Adrenal gland (tissue), 12 donors: ENCODE data around the gene INSR. TPM values are rescaled to one million over a fixed set of nuclear protein-coding genes. Genes with fewer than 3 reads are reported as not detected.

Experiments used
- DNase-seq, 7 donors: peaks; one replicate each; pipeline ENCODE4 v3.0.0-alpha.2; 2019 to 2020
- H3K27ac ChIP-seq, 5 donors: fragments of 200-600 bp; sonication (generic) in 4 of 5; 1 replicate in 3 of 5; 2 replicates in 2 of 5; pipeline versions ENCODE4 v1.5.1 to v1.8.0; 2016 to 2020; ENCODE audit warnings: mild to moderate bottlenecking in 1 of 5
- H3K27me3 ChIP-seq: fragments of 200-600 bp; 2 replicates; pipeline ENCODE4 v1.8.0; 2021
- H3K36me3 ChIP-seq, 2 donors: fragments of 200-600 bp; replicated peaks in 1 of 2; 1 replicate in 1 of 2; 2 replicates in 1 of 2; pipeline versions ENCODE4 v1.5.1 to v1.8.0; 2018 to 2022
- H3K4me1 ChIP-seq, 2 donors: fragments of 200-600 bp; replicated peaks in 1 of 2; 1 replicate in 1 of 2; 2 replicates in 1 of 2; pipeline versions ENCODE4 v1.5.1 to v1.8.0; 2018 to 2021
- H3K4me3 ChIP-seq, 4 donors: fragments of 200-600 bp; sonication (generic) in 3 of 4; one replicate each; pipeline ENCODE4 v1.5.1; 2016 to 2018
- H3K9me3 ChIP-seq, 3 donors: fragments of 200-600 bp; sonication (generic) in 1 of 3; replicated peaks in 1 of 3; 1 replicate in 2 of 3; 2 replicates in 1 of 3; pipeline versions ENCODE4 v1.5.1 to v1.8.0; 2016 to 2021
- POLR2A ChIP-seq, 2 donors: fragments of 450-650 bp; IDR thresholded peaks; one replicate each; pipeline ENCODE4 v1.6.1; 2017; ENCODE audit warnings: antibody characterized with exemption in 2 of 2, mild to moderate bottlenecking in 2 of 2, moderate library complexity in 1 of 2
- WGBS, 4 donors: extraction: QIAGEN DNeasy Blood & Tissue Kit in 2 of 4; methylation state at CpG; one replicate each; pipeline versions ENCODE4 v1.1.5 to v1.1.7; 2013 to 2017; 5-methylcytosine and 5-hydroxymethylcytosine counted together
- intact Hi-C, 2 donors: fragments of 100-400 bp; cut with DNase I; formaldehyde crosslinking; loops; one replicate each; pipeline versions ENCODE4 v1.14.1 to v1.15.0; 2022 to 2023
- polyA plus RNA-seq, 3 donors: library from polyadenylated mRNA; stranded (reverse); fragments of 200-250 nt in 2 of 3; fragments of 350-450 nt in 1 of 3; fragmentation: Illumina TruSeq in 1 of 3; extraction: RNeasy Lipid Tissue Mini Kit (QIAGEN cat#74804) in 1 of 3; gene quantifications; one replicate each; pipeline ENCODE4 v1.2.3, GENCODE V29; 2013 to 2014
- total RNA-seq, 9 donors: library from RNA; depleted of rRNA in 4 of 9; stranded (reverse); fragments of >200 nt in 4 of 9; fragments of 120-200 nt in 1 of 9; fragmentation: NEBNext Ultra II Directional in 1 of 9; extraction: Animal tissue kit (Norgen Biotek cat#: 25700) in 1 of 9; gene quantifications; one replicate each; pipeline versions ENCODE4 v1.1.0 to v1.2.4, GENCODE V29; 2013 to 2023
- TF ChIP-seq, protein P1 (sequence below), 6 experiments: fragments of 450-650 bp in 4 of 6; fragments of 200-600 bp in 2 of 6; sonication (generic) in 1 of 6; IDR thresholded peaks; 1 replicate in 5 of 6; 2 replicates in 1 of 6; pipeline versions ENCODE4 v1.5.1 to v1.8.0; 2016 to 2021; ENCODE audit warnings: antibody characterized with exemption in 6 of 6, mild to moderate bottlenecking in 2 of 6, moderate library complexity in 1 of 6
- donor health status: healthy with polysubstance abuse.
- donor health status: Bipolar disorder and iron deficiency.
- donor health status: DM: yes; HTN: yes; CAD: no.
- donor health status: DM: no; HTN: no; CAD: no.
- donor health status: DM: no; HTN: no; CAD: no.
- donor health status: DM: yes; HTN: yes; CAD: no.

The INSR gene
- total and polyA plus RNA-seq, 12 donors = 19.0 to 327 (median 99.9) TPM

DNA sequence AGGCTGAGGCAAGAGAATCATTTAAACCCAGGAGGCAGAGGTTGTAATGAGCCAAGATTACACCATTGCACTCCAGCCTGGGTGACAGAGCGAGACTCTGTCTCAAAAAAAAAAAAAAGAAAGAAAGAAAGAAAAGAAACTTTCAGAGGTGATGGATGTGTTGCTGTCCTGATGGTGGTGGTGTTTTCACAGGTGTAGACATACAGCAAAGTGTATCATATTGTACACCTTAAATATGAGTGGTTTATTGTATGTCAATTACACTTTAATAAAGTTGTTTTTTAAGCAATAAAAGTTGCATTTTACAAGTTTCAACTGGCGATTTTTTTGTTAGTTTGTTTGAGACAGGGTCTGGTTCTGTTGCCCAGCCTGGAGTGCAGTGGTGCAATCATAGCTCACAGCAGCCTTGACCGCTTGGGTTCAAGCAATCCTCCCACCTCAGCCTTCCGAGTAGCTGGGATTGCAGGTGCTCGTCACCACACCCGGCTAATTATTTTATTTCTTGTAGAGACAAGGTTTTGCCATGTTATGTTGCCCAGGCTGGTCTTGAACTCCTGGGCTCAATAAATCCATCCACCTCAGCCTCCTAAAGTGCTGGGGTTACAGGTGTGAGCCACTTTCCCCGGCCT, 13.5 kb upstream of the INSR start:
- no peak for DNase-seq
- H3K4me1 ChIP-seq = no peaks in the 10 kb centered on the region
- H3K36me3 ChIP-seq = no peaks in the 10 kb centered on the region
- no peak overlapping the region for H3K4me3 ChIP-seq
- H3K9me3 ChIP-seq = no peaks in the 10 kb centered on the region
- intact Hi-C loops = no loop called here
- H3K27me3 ChIP-seq = no peaks in the 10 kb centered on the region
- H3K27ac ChIP-seq = no peak overlapping the region
- WGBS, 4 donors = 81 to 94% (median 86%) methylated on average over 7 of the region's 7 CpGs
- TF ChIP-seq, protein P1, sequence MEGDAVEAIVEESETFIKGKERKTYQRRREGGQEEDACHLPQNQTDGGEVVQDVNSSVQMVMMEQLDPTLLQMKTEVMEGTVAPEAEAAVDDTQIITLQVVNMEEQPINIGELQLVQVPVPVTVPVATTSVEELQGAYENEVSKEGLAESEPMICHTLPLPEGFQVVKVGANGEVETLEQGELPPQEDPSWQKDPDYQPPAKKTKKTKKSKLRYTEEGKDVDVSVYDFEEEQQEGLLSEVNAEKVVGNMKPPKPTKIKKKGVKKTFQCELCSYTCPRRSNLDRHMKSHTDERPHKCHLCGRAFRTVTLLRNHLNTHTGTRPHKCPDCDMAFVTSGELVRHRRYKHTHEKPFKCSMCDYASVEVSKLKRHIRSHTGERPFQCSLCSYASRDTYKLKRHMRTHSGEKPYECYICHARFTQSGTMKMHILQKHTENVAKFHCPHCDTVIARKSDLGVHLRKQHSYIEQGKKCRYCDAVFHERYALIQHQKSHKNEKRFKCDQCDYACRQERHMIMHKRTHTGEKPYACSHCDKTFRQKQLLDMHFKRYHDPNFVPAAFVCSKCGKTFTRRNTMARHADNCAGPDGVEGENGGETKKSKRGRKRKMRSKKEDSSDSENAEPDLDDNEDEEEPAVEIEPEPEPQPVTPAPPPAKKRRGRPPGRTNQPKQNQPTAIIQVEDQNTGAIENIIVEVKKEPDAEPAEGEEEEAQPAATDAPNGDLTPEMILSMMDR (IDR thresholded peaks at IDR 0.05) = no peak

DNA sequence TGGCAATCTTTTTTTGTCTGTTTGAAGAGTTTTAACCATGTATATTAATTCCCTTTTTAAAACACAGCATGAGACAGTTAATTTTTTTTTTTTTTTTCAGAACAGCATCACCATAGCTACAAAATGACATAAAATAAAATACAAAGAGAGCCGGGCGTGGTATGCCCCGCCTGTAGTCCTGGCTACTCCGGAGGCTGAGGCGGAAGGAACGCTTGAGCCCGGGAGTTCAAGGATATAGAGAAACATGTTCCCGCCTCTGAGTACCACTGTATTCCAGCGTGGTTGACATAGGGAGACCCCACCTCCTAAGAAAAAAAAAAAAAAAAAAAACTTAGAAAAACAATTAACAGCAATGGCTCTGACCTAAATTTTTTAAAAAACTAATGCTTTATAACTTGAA, 10.0 kb upstream of the INSR start:
- no peaks in the 10 kb centered on the region for H3K4me1 ChIP-seq
- TF ChIP-seq, protein P1 (IDR thresholded peaks at IDR 0.05) = no peak
- TF ChIP-seq POLR2A (IDR thresholded peaks at IDR 0.05) = no peak
- DNase-seq = no peak
- H3K4me3 ChIP-seq = no peak overlapping the region
- H3K27ac ChIP-seq = no peak overlapping the region
- H3K36me3 ChIP-seq = no peaks in the 10 kb centered on the region
- intact Hi-C loops = loop anchor here in 1 of 2 donors (2.0 kb wide), 1 partner anchor 35 kb away; no protein-coding TSS in a partner anchor
- H3K9me3 ChIP-seq = no peaks in the 10 kb centered on the region
- H3K27me3 ChIP-seq = no peaks in the 10 kb centered on the region
- 32 to 73% (median 47%) methylated on average over 9 of the region's 9 CpGs for WGBS, 4 donors

DNA sequence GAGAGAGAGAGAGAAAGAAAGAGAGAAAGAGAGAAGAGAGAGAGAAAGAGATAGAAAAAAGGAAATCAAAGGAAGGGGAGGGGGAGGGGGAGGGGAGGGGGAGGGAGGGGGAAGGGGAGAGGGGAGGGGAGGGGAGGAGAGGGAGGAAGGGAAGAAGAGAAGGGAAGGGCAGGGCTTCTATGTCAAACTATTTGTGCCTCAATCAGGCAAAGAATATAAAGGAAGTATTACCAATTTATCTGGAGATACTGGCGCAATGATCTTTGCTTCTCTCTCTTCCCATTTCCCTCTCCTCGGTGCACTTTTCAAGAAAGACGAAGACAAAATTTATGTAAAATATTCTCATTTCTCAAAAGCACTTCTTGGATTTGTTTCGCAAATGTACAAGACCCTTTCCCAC, 9.3 kb upstream of the INSR start:
- TF ChIP-seq, protein P1 (IDR thresholded peaks at IDR 0.05) = no peak
- TF ChIP-seq POLR2A (IDR thresholded peaks at IDR 0.05) = no peak
- no peaks in the 10 kb centered on the region for H3K27me3 ChIP-seq
- intact Hi-C loops = no loop called here
- no peak for DNase-seq
- no peaks in the 10 kb centered on the region for H3K9me3 ChIP-seq
- 74 to 85% (median 77%) methylated on average over 4 of the region's 4 CpGs for WGBS, 4 donors
- H3K27ac ChIP-seq = no peak overlapping the region
- no peaks in the 10 kb centered on the region for H3K4me1 ChIP-seq
- H3K4me3 ChIP-seq = no peak overlapping the region
- H3K36me3 ChIP-seq = no peaks in the 10 kb centered on the region

DNA sequence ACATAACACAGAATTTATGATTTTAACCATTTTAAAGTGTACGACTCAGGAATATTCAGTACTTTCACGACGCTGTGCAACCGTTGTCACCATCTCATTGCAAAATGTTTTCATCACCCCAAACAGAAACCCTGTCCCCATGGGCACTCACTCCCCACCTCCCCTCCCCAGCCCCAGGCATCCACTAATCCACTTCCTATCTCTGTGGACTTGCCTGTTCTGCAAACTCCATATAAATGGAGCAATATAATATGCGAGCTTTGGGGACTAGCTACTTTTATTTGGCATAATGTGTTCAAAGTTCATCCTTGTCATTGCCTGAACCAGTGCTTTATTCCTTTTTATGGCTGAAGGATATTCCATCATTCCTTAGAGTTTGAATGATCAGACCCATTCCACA, 7.3 kb upstream of the INSR start:
- H3K4me3 ChIP-seq = no peak overlapping the region
- TF ChIP-seq, protein P1 (IDR thresholded peaks at IDR 0.05) = no peak
- TF ChIP-seq POLR2A (IDR thresholded peaks at IDR 0.05) = no peak
- 76 to 88% (median 82%) methylated on average over 5 of the region's 5 CpGs for WGBS, 4 donors
- no peak overlapping the region for H3K27ac ChIP-seq
- H3K4me1 ChIP-seq = no peaks in the 10 kb centered on the region
- no peaks in the 10 kb centered on the region for H3K9me3 ChIP-seq
- intact Hi-C loops = no loop called here
- no peaks in the 10 kb centered on the region for H3K27me3 ChIP-seq
- H3K36me3 ChIP-seq = no peaks in the 10 kb centered on the region
- no peak for DNase-seq
